GM19452 (cell line): Measurements from ENCODE around the gene AGFG1.

Experiments used
- ATAC-seq: cut with Tn5 transposase; IDR thresholded peaks from one replicate; pipeline ENCODE4 v1.9.1; 2021; ENCODE audit not compliant: unreplicated experiment

AGFG1 gene

DNA sequence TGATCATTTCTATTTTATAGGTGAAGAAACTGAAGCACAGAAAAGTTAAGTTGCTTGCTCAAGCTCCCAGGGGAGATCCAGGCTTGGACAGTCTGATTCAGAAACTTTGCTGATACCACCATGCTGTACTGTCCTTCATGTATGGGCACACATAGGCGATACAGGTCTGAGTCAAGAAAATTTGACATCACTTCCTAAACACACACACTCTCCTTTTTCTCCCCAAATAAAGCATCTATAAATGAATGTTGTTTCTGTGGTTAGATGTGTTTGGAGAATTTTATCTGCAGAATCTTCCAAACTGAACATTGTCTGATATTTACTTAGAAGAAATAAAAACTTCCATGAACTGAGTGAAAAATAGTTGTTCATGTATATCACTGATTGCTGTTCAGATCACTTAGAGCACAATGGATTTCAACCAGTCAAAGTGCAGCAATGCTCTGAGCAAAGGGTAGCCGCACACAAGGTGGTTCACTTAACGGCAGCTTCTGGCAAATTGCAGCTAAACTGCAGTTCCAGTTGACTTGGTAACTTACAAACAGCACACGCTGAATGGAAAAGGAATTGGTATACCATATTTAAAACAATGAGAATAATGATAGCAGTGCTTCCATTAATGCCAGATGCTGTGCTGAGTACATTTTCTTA, 10.0 kb upstream of the AGFG1 start:
- peak; percentile 20 for ATAC-seq

GRCh38 chr2:227462462-227462951, 9.4 kb upstream of the AGFG1 start:
- ATAC-seq: peak; percentile 66

GRCh38 chr2:227462972-227463931, 8.7 kb upstream of the AGFG1 start:
- peak; percentile 23 for ATAC-seq

- ATAC-seq: no peak
These were observed 7.6 kb upstream of the AGFG1 start for GRCh38 chr2:227464361-227464760.

- no peak for ATAC-seq
These were observed 7.1 kb upstream of the AGFG1 start for GRCh38 chr2:227464851-227465250.

DNA sequence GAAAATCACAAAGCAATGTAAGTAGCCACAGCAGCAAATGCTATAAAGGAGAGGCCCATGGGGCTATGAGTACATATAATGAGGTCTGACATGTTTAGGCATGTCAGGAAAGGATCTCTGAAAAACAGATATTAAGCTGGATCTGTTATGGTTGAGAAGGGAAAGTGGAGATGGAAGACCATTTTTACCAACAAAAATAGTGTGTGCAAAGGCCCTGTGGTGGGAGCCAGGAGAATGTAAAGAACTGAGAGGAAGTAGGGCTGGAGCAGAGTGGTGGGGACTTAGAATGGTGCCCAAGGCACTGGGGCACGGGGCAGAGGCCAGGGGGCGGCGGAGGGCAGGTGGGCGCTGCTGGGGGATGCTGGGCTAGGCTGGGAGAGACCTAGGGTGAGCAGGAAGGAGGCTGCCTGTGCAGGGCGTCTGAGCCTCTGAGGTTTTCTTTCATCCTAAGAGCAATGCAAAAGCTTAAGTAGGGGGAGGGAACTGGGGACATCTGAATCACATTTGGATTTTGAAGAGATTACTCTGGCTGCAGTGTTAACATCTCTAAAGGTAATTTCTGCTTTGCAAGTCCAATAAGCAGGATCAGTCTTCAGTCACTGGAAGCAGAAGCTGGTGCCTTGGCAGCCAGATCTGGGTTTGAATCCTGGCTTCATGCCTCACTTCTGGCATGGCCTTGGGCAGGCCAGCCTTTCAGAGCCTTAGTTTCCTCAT, 4.9 kb upstream of the AGFG1 start:
- ATAC-seq: no peak

DNA sequence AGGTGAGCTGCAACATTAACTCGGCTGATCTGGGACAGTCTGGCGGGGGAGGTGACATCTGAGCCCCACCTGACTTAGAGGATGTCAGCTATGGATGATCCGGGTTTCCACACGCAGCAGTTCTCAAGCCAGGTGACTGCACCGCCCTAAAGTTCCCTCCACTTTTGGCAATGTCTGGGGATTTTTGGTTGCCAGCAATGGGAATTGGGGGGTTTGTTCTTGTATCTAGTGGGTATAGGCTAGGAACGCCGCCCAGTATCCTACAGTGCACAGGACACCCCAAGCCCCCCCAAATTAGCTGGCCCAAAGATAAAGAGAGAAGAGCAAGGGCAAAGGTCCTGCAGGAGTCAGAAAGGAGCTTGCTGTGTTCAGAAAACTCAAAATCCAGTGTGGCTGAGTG, 544 bp upstream of the AGFG1 start:
- ATAC-seq: no peak

GRCh38 chr2:227472265-227473121, 537 bp downstream of the AGFG1 start:
- peak; percentile 79 for ATAC-seq

- no peak for ATAC-seq
These were observed 1.1 kb downstream of the AGFG1 start for GRCh38 chr2:227473122-227473461.

- no peak for ATAC-seq
These were observed 1.9 kb downstream of the AGFG1 start for GRCh38 chr2:227473806-227474205.

DNA sequence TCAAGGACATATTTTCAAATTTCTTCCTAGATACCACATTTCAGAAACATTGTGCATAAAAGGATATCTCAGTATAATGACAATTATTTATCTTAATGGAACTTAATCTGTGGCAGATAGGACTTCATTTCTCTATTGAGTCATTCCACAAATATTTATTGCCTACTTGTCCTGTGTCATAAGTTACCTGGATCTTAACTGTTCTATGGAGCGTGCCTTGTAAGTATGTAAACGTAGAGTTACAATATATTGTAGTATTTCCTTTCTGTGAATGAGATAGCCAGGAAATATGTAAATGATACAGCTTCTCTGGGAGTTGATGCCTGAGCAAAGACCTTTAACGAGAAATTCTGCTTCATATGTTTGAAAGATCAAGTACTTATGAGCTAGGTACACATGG, 2.5 kb downstream of the AGFG1 start:
- ATAC-seq: no peak

DNA sequence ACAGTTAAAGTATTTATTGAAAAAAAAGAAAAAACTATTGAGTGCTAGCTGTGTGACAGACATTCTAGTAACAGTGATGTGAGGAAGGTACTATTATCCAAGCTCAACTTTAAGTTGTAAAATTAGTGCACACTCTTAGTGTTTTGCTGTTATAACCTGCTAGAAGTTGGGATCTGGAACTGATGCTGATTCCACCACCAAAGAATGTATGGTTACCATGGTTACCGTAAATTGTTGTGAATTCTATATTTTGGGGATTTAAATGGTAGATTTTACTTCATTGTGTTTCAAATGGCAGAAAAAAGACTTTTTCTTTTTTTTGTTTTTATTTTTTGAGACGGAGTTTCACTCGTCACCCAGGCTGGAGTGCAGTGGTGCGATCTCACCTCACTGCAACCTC, 5.3 kb downstream of the AGFG1 start:
- no peak for ATAC-seq

GRCh38 chr2:227479865-227480475, 8.0 kb downstream of the AGFG1 start:
- ATAC-seq: no peak

- peak; percentile 32 for ATAC-seq
These were observed 8.6 kb downstream of the AGFG1 start for GRCh38 chr2:227480528-227480927.

DNA sequence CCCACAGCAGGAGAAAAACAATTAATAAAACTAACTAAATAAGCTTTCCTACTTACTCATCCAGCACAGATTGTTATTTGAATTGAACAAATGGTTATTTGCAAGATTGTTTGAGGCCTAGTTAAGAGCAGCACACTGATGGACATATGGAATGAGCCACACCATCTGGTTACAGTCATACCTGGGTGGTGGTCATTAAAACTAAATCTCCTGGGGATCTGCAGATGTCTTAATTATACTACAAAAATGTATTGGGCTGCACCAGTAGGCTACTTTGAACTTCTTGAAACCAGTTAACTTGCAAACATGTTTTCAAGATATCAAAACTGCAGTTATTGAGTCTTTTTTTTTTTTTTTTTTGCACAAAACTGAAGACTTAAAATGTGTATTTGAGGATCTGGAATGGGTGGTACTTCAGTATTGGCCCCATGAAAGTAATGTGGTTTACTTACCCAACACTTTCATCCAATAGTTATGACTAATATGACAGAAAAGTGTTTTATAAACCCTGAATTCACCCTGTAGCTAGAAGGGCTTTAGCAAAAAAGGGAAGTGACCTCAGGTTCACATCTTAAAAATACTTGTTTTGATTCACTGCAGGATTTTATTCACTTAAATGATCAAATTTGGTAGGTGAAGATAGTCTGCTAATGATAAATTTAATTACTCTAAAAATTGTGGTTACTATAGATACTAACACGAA, 10.8 kb downstream of the AGFG1 start:
- peak; percentile 89 for ATAC-seq

GRCh38 chr2:227485429-227485828, 13.5 kb downstream of the AGFG1 start:
- no peak for ATAC-seq

- no peak for ATAC-seq
These were observed 14.7 kb downstream of the AGFG1 start for GRCh38 chr2:227486688-227487087.

DNA sequence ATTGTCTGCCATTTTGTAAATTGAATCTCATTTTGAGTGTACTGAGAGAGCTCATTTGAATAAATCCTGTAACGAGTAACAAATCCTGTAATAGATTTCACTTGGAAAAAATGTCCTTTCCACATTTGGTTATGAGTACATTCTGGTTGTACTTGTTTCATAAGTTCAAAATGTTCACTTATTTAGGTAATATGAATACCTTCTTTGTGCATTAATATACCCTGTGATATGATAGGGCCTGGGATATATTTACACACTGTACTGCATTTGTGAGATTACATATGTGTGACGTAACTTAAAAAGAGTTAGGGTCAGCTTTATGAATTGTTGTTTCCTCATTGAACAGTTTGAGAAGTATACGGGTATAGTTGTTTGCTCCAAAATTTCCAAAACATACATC, 16.1 kb downstream of the AGFG1 start:
- ATAC-seq: no peak

- no peak for ATAC-seq
These were observed 19.4 kb downstream of the AGFG1 start for GRCh38 chr2:227491386-227491785.

- ATAC-seq: no peak
These were observed 21.6 kb downstream of the AGFG1 start for GRCh38 chr2:227493524-227493923.
